ENCODE data around the gene STXBP5.

DNA sequence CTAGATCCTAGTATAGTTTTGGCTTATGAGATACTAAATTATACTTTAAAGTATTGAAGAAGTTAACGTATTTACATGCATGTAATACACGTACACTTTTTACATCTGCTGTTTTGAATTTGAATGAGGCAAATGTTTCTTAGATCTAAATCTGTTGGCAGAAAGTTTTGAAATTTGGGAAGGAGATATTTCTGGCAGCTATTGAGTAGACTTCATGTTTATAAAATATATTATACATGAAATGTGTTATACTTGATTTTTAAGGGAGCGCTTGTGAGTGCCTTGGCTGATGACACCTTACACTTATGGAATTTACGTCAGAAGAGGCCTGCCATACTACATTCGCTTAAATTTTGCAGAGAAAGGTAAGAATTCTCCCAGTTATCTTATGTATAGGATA is 34.7 kb downstream of the STXBP5 start:
- TF ChIP-seq, protein P1, sequence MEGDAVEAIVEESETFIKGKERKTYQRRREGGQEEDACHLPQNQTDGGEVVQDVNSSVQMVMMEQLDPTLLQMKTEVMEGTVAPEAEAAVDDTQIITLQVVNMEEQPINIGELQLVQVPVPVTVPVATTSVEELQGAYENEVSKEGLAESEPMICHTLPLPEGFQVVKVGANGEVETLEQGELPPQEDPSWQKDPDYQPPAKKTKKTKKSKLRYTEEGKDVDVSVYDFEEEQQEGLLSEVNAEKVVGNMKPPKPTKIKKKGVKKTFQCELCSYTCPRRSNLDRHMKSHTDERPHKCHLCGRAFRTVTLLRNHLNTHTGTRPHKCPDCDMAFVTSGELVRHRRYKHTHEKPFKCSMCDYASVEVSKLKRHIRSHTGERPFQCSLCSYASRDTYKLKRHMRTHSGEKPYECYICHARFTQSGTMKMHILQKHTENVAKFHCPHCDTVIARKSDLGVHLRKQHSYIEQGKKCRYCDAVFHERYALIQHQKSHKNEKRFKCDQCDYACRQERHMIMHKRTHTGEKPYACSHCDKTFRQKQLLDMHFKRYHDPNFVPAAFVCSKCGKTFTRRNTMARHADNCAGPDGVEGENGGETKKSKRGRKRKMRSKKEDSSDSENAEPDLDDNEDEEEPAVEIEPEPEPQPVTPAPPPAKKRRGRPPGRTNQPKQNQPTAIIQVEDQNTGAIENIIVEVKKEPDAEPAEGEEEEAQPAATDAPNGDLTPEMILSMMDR (IDR thresholded peaks at IDR 0.05): no peak
- TF ChIP-seq POLR2AphosphoS5 (IDR thresholded peaks at IDR 0.05): no peak
